Epithelial cell of esophagus (primary cell): Measurements from ENCODE around the gene PTRH2.

ENCODE experiments used
- DNase-seq: peaks from one replicate; pipeline ENCODE4 v3.0.0; 2010; ENCODE audit warnings: low read depth
- H3K4me3 ChIP-seq: 2 replicates; pipeline ENCODE4 v1.5.1; 2011; ENCODE audit warnings: mild to moderate bottlenecking, low read length, control low read depth
- TF ChIP-seq, protein P1 (sequence below): IDR thresholded peaks from 2 replicates; pipeline ENCODE4 v1.5.1; 2011; ENCODE audit warnings: low read depth, mild to moderate bottlenecking, low read length, control low read depth, inconsistent platforms; ENCODE audit not compliant: insufficient read depth; ENCODE audit errors: missing control alignments

PTRH2 gene

GRCh38 chr17:59733697-59734096, 26.5 kb upstream of the PTRH2 start:
- no peak overlapping the region for H3K4me3 ChIP-seq
- DNase-seq: no peak
- TF ChIP-seq, protein P1, sequence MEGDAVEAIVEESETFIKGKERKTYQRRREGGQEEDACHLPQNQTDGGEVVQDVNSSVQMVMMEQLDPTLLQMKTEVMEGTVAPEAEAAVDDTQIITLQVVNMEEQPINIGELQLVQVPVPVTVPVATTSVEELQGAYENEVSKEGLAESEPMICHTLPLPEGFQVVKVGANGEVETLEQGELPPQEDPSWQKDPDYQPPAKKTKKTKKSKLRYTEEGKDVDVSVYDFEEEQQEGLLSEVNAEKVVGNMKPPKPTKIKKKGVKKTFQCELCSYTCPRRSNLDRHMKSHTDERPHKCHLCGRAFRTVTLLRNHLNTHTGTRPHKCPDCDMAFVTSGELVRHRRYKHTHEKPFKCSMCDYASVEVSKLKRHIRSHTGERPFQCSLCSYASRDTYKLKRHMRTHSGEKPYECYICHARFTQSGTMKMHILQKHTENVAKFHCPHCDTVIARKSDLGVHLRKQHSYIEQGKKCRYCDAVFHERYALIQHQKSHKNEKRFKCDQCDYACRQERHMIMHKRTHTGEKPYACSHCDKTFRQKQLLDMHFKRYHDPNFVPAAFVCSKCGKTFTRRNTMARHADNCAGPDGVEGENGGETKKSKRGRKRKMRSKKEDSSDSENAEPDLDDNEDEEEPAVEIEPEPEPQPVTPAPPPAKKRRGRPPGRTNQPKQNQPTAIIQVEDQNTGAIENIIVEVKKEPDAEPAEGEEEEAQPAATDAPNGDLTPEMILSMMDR: no peak

- DNase-seq: no peak
- no peak overlapping the region for H3K4me3 ChIP-seq
- TF ChIP-seq, protein P1: no peak
Measured at GRCh38 chr17:59730268-59730834, 23.1 kb upstream of the PTRH2 start.

GRCh38 chr17:59727817-59728533, 20.7 kb upstream of the PTRH2 start:
- TF ChIP-seq, protein P1: no peak
- no peak for DNase-seq
- no peak overlapping the region for H3K4me3 ChIP-seq

GRCh38 chr17:59725691-59726090, 18.5 kb upstream of the PTRH2 start:
- peak; percentile 22 for DNase-seq
- TF ChIP-seq, protein P1: no peak
- no peak overlapping the region for H3K4me3 ChIP-seq

DNA sequence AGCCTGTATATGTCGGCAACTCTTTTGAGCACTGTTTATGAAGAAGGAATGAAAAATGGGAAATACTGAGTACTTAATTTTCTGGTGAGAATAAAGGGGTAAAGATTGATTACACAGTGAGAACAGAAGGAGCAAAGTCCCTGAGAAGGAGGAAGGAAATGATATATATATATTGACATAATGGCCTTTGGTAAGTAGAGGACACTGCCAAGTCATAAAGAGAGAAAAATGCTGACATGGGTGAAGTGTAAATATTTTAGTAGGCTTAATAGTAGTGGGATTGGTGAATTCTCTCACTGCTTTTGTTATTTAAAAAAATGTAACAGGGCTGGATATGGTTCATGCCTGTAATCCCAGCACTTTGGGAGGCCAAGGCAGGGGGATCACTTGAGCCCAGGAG, 16.4 kb upstream of the PTRH2 start:
- TF ChIP-seq, protein P1: no peak
- DNase-seq: no peak
- no peak overlapping the region for H3K4me3 ChIP-seq

GRCh38 chr17:59723041-59723440, 15.8 kb upstream of the PTRH2 start:
- no peak for DNase-seq
- TF ChIP-seq, protein P1: no peak
- no peak overlapping the region for H3K4me3 ChIP-seq

GRCh38 chr17:59722623-59723022, 15.4 kb upstream of the PTRH2 start:
- no peak overlapping the region for H3K4me3 ChIP-seq
- no peak for DNase-seq
- TF ChIP-seq, protein P1: no peak
